Measurements from ENCODE around the gene SLC22A14. TPM values are rescaled to one million over a fixed set of nuclear protein-coding genes. Genes with fewer than 3 reads are reported as not detected.

Gene SLC22A14
- total and polyA plus RNA-seq, 9 of the 15 experiments (the other 6 are each of a cell fraction or from before 2014, with no cell fraction given) = 0.03 to 0.07 TPM; not detected in 7

- TF ChIP-seq MYNN (IDR thresholded peaks at IDR 0.05) (no peak), MYNN (CRISPR knock-in tag; IDR thresholded peaks at IDR 0.05) (no peak), BCL6 (CRISPR knock-in tag; IDR thresholded peaks at IDR 0.05) (no peak), MAFK (IDR thresholded peaks at IDR 0.05; ENCODE audit: low read length) (peak; percentile 94)
Measured at GRCh38 chr3:38271553-38271952, 10.5 kb upstream of the SLC22A14 start (continued).

GRCh38 chr3:38274864-38275649, 7.0 kb upstream of the SLC22A14 start:
- Histone ChIP-seq H3K9me1 (ENCODE audit: control insufficient read depth, insufficient read depth, low read length) (peaks cover 3% of the 10 kb centered on the region), H4K20me1 (replicated peaks; ENCODE audit: control insufficient read depth, insufficient read depth, low read length) (no peaks in the 10 kb centered on the region), H2AFZ (ENCODE audit: low read depth, low read length) (peak overlapping the region; percentile 69), H3K27ac (ENCODE audit: extremely low read depth, low read depth, low read length) (no peak overlapping the region), H3K4me1 (replicated peaks in 1 of 2; ENCODE audit: control insufficient read depth in 2 of 2, insufficient read depth in 2 of 2, low read length in 2 of 2) (peaks cover 0 to 14% of the 10 kb centered on the region in 2 experiments; a peak in 2 of 5 replicates), H3K4me3 (no peak overlapping the region), H3K9ac (ENCODE audit: insufficient read depth in 1 of 2, low read depth in 2 of 2, low read length in 2 of 2) (peak overlapping the region in 1 of 2 experiments; percentile 47; a peak in 2 of 4 replicates), H3K79me2 (ENCODE audit: control insufficient read depth, insufficient read depth, low read length) (no peaks in the 10 kb centered on the region), H3K36me3 (ENCODE audit: control insufficient read depth, insufficient read depth, low read length) (no peaks in the 10 kb centered on the region), H3K27me3 (ENCODE audit: control insufficient read depth in 2 of 2, insufficient read depth in 2 of 2, low read length in 2 of 2) (no peaks in the 10 kb centered on the region; a peak in 3 of 5 replicates), H3K4me2 (ENCODE audit: insufficient read depth, low read length) (no peak overlapping the region), H3K9me3 (replicated peaks; ENCODE audit: control insufficient read depth, insufficient read depth, low read depth, low read length) (no peaks in the 10 kb centered on the region)
- in situ Hi-C loops (cut with MboI) (no loop called here), intact Hi-C loops (cut with micrococcal nuclease) (no loop called here)
- ChIA-PET POLR2A (interaction anchor here (0.5 to 0.9 kb wide), 5 partner anchors 9 to 366 kb away, joined by 3 to 5 read pairs (median 3); no protein-coding TSS in a partner anchor), CTCF (ENCODE audit: low intra/inter-chr PET ratio) (no interaction called here)
- ATAC-seq (no peak; the same call in 2 of the 3 replicates), FAIRE-seq (no peak), DNase-seq (ENCODE audit: extremely low read depth in 1 of 4, low spot score in 3 of 4) (peak in 3 of 4 experiments; percentile 30 to 40 (median 33))
- BruUV-seq (replicated peaks) = no TSS peak
- WGBS (ENCODE audit: insufficient coverage, low coverage, missing lambda C conversion rate) = 49% methylated on average over 21 of the region's 21 CpGs
- TF ChIP-seq L3MBTL2 (IDR thresholded peaks at IDR 0.05) = no peak
- no peak for TF ChIP-seq VEZF1 (CRISPR knock-in tag; IDR thresholded peaks at IDR 0.05)
- TF ChIP-seq KLF16 (IDR thresholded peaks at IDR 0.05) = 0 out of 2 replicates have a peak, but pooled peaks have one; percentile 9
- TF ChIP-seq THAP12 (CRISPR knock-in tag; IDR thresholded peaks at IDR 0.05) = no peak
- no peak for TF ChIP-seq SAP30 (IDR thresholded peaks at IDR 0.05; ENCODE audit: borderline replicate concordance, insufficient read depth, low read depth, low read length, poor library complexity, severe bottlenecking)
- no peak for TF ChIP-seq DNMT1 (IDR thresholded peaks at IDR 0.05)
- no peak for TF ChIP-seq BHLHE40 (IDR thresholded peaks at IDR 0.05; ENCODE audit: low read length)
- no peak for TF ChIP-seq MBD2 (IDR thresholded peaks at IDR 0.05; ENCODE audit: borderline replicate concordance, low read depth)
- TF ChIP-seq MED1 (CRISPR knock-in tag; IDR thresholded peaks at IDR 0.05; ENCODE audit: borderline replicate concordance) = 0 out of 2 replicates have a peak, but pooled peaks have one; percentile 47
- no peak for TF ChIP-seq MYC (IDR thresholded peaks at IDR 0.05; ENCODE audit: low read depth, low read length)
- no peak for TF ChIP-seq MYC (CRISPR knock-in tag; IDR thresholded peaks at IDR 0.05; ENCODE audit: borderline replicate concordance, low read depth)

Measured in K562 (cell line).